Stimulated activated CD8-positive, alpha-beta memory T cell treated with anti-CD3 and anti-CD28 coated beads, Interleukin-2, amount 100 ng/mL, for 1 hour (primary cell): ENCODE measurements around the gene FCGBP.
"Not testable (repeated sequence)": the region's sequence is repeated elsewhere in the genome, so short reads cannot be mapped to it uniquely, and the experiment has no call there.

Source experiments
- DNase-seq, 2 donors: peaks; one replicate each; pipeline ENCODE4 v3.0.0-alpha.2; 2020; ENCODE audit warnings: low read depth in 2 of 2

FCGBP gene

DNA sequence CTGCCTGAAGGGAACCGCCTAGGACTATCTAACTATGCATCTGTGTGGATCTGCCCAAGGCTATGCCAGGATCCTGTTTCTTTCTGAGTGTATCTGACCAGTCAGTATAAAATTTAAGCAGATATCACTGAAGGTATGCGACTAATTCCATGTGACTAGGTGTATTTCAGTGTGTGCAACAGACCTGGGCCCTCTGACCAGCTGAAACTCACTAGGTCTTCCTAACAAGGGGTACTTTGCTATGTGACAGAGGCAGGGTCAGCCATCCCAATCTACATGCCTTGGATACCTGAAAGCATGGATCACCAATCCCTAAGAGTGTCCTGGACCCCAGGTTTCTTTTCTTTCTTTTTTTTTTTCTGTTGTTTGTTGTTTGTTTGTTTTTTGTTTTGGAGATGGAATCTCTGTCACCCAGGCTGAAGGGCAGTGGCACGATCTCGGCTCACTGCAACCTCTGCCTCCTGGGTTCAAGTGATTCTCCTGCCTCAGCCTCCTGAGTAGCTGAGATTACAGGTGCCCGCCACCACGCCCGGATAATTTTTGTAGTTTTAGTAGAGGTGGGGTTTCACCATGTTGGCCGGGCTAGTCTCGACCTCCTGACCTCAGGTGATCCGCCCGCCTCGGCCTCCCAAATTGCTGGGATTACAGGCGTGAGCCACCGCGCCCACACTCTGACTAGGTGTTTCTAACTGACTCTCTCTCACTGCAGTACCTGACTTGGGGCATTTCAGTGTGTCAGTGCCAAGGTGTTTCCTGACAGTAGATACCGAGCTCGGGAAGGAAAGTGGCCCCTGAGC lies 43.5 kb downstream of the FCGBP start:
- DNase-seq, result no peak

DNA sequence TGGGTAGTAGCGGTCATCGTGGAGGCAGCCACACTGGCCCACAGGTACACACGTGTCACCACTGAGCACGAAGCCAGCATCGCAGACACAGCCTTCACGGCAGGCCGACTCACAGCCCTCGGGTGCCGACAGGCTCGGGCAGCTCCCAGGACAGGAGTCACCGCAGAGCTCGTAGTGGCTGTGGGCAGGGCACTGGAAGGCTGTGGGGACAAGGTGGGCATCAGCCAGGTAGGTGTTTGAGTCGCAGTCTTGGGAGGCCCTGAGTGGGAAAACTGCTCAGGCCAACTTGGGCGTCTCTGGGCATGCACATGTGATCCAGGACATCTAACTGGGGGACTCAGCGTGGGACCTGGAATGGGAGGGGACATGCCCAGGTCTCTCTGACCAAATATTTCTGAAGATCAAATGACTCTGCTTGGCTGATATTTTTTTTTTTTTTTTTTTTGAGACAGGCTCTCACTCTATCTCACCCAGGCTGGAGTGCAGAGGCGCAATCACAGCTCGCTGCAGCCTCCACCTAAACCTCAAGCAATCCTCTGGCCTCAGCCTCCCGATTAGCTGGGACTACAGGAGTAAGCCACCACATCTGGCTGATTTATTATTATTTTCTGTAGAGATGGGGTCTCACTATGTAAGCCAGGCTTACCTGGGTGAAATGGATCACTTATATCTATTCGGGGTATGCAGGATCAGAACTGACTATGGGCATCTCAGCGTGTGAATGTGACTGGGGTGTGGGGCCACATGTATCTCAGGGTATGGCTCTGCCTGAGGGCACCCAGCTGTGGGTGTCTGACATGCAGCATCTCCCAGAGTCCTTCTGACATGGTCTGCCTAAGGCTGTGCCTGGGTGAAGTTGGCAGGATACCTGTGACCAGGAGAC lies 44.3 kb downstream of the FCGBP start:
- DNase-seq, result not testable (repeated sequence)

DNA sequence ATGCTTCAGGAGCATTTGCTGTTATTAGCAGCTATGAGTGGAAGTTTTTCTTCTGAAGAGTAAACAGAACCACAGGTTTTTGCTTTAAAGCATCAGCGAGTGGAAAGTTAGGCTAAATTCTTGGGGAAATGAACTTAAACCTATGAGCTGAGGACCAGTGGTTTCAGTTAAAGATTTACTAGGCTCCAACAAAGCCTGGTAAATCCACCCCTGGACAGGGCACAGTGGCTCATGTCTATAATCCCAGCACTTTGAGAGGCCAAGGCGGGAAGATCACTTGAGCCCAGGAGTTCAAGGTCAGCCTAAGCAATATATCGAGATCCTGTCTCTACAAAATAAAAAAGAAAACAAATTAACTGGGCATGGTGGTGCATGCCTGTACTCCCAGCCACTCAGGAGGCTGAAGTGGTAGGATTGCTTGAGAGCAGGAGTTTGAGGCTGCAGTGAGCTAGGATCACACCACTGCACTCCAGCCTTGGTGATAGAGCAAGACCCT lies 46.9 kb downstream of the FCGBP start:
- DNase-seq, result not testable (repeated sequence)

DNA sequence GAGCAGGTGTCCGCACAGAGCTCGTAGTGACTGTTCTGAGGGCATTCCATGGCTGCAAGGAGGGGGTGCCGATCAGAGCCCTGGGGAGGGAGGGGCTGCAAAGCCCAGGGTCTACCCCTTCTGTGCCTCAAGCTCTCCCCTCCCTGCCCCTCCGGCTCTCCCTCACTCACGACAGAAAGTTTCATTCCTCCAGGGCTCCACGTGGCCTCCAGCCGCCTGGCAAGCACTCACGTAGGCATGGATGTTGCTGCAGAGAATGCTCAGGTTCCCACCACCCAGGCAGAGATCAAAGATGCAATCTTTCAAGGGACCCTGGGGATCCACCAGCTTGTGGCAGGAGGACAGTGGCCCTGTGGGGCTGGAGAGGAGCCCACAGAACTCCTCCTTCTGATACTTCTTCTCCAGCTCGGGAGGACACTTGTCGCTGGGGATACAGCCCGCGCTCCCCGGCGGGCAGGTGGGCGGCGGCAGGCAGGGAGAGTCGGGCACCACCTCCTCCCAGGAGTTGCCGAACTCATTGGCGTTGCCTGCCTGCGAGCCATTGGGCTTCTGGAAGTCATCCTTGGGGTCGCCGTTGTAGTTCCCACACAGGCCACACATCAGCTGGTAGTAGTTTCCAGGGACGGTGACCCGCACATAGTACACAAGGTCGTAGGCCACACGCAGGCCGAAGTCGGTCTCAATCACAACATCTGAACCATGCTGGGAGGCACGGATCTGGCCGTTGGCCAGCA lies 48.4 kb downstream of the FCGBP start:
- DNase-seq, result not testable (repeated sequence)

DNA sequence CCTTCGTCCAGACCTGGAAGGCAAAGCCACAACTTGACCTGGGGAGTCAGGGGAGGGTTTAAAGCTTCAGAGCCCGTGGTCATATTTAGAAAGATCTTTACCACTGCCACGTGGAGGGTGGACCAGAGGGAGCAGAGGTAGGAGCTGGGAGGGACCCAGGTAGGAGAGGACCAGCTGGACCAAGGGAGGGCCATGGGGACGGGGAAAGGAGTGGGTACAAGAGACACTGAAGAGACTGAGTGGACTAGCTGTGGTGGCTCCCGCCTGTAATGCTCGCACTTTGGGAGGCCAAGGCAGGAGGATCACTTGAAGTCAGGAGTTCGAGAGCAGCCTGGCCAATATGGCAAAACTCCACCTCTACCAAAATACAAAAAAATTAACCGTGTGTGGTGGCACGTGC lies 49.7 kb downstream of the FCGBP start:
- not testable (repeated sequence) for DNase-seq
